SK-N-SH treated with all-trans-retinoic acid at 6 μM for 48 hours (cell line): Measurements from ENCODE around the gene TRIM10.
A peak's percentile ranks its signal among the peaks of the same experiment; 100 is the strongest.
"Not testable (repeated sequence)": the region's sequence is repeated elsewhere in the genome, so short reads cannot be mapped to it uniquely, and the experiment has no call there.

Source experiments
- ATAC-seq: fragments of 200-7000 bp; cut with Tn5 transposase; 3 replicates; pipeline ENCODE4 v1.9.1; 2020; ENCODE audit warnings: mild to moderate bottlenecking, moderate library complexity
- ARNTL ChIP-seq: fragments of 450-650 bp; formaldehyde crosslinking; IDR thresholded peaks from 2 replicates; pipeline ENCODE4 v1.5.0; 2020; ENCODE audit warnings: low read depth, mild to moderate bottlenecking, moderate library complexity, borderline replicate concordance
- BACH2 ChIP-seq: fragments of 250-450 bp; sonication (Bioruptor Pico); IDR thresholded peaks from 2 replicates; pipeline ENCODE4 v1.9.0; 2021; ENCODE audit warnings: mild to moderate bottlenecking, borderline replicate concordance
- CREB5 ChIP-seq: fragments of 250-450 bp; sonication (Bioruptor Pico); IDR thresholded peaks from 2 replicates; pipeline ENCODE4 v1.5.1; 2020; ENCODE audit warnings: low read depth, mild to moderate bottlenecking, moderate library complexity
- CSRNP3 ChIP-seq: fragments of 250-450 bp; sonication (Bioruptor Pico); IDR thresholded peaks from 2 replicates; pipeline ENCODE4 v1.5.1; 2021; ENCODE audit warnings: mild to moderate bottlenecking, moderate library complexity
- ESRRG ChIP-seq: fragments of 250-450 bp; sonication (Bioruptor Pico); IDR thresholded peaks from 2 replicates; pipeline ENCODE4 v1.6.1; 2021; ENCODE audit warnings: mild to moderate bottlenecking
- GLIS3 ChIP-seq: fragments of 250-450 bp; sonication (Bioruptor Pico); IDR thresholded peaks from 2 replicates; pipeline ENCODE4 v1.5.0; 2020; ENCODE audit warnings: mild to moderate bottlenecking, moderate library complexity
- ISL1 ChIP-seq: fragments of 250-450 bp; sonication (Bioruptor Pico); IDR thresholded peaks from 2 replicates; pipeline ENCODE4 v2.1.2; 2022; ENCODE audit warnings: mild to moderate bottlenecking, moderate library complexity
- OSR1 ChIP-seq: fragments of 250-450 bp; sonication (Bioruptor Pico); IDR thresholded peaks from 2 replicates; pipeline ENCODE4 v1.8.0; 2022; ENCODE audit warnings: moderate library complexity, mild to moderate bottlenecking, inconsistent platforms
- PATZ1 ChIP-seq: fragments of 250-450 bp; sonication (Bioruptor Pico); IDR thresholded peaks from 2 replicates; pipeline ENCODE4 v1.8.0; 2020; ENCODE audit warnings: mild to moderate bottlenecking, moderate library complexity, borderline replicate concordance
- POU6F1 ChIP-seq: fragments of 250-450 bp; sonication (Bioruptor Pico); IDR thresholded peaks from 2 replicates; pipeline ENCODE4 v1.8.0; 2021; ENCODE audit warnings: low read depth, mild to moderate bottlenecking, moderate library complexity, borderline replicate concordance
- PPARA ChIP-seq: fragments of 250-450 bp; sonication (Bioruptor Pico); IDR thresholded peaks from 2 replicates; pipeline ENCODE4 v1.5.0; 2020; ENCODE audit warnings: mild to moderate bottlenecking, borderline replicate concordance
- RARB ChIP-seq: fragments of 250-450 bp; sonication (Bioruptor Pico); IDR thresholded peaks from 2 replicates; pipeline ENCODE4 v1.8.0; 2021; ENCODE audit warnings: mild to moderate bottlenecking, moderate library complexity
- SNAI2 ChIP-seq: fragments of 250-450 bp; sonication (Bioruptor Pico); IDR thresholded peaks from 2 replicates; pipeline ENCODE4 v1.5.0; 2020; ENCODE audit warnings: mild to moderate bottlenecking, moderate library complexity
- TCF4 ChIP-seq: fragments of 250-450 bp; sonication (Bioruptor Pico); IDR thresholded peaks from 2 replicates; pipeline ENCODE4 v1.8.0; 2021; ENCODE audit warnings: mild to moderate bottlenecking, moderate library complexity, borderline replicate concordance
- TOX ChIP-seq: fragments of 250-450 bp; sonication (Bioruptor Pico); IDR thresholded peaks from 2 replicates; pipeline ENCODE4 v1.8.0; 2021; ENCODE audit warnings: mild to moderate bottlenecking, moderate library complexity, borderline replicate concordance
- TSHZ2 ChIP-seq: fragments of 250-450 bp; sonication (Bioruptor Pico); IDR thresholded peaks from 2 replicates; pipeline ENCODE4 v1.5.0; 2020; ENCODE audit warnings: mild to moderate bottlenecking, moderate library complexity
- ZC3H10 ChIP-seq: fragments of 250-450 bp; sonication (Bioruptor Pico); IDR thresholded peaks from 2 replicates; pipeline ENCODE4 v1.5.1; 2021; ENCODE audit warnings: mild to moderate bottlenecking, moderate library complexity
- ZFP30 ChIP-seq: fragments of 450-650 bp; formaldehyde crosslinking; IDR thresholded peaks from 2 replicates; pipeline ENCODE4 v1.5.0; 2022; ENCODE audit warnings: mild to moderate bottlenecking, moderate library complexity
- ZNF565 ChIP-seq: fragments of 450-650 bp; formaldehyde crosslinking; conservative IDR thresholded peaks from 2 replicates; pipeline ENCODE4 v1.5.0; 2020; ENCODE audit warnings: low read depth, mild to moderate bottlenecking, moderate library complexity
- ZNF8 ChIP-seq: fragments of 450-650 bp; formaldehyde crosslinking; IDR thresholded peaks from 2 replicates; pipeline ENCODE4 v1.5.0; 2020; ENCODE audit warnings: mild to moderate bottlenecking, moderate library complexity

TRIM10 gene

GRCh38 chr6:30167101-30167500 is 6.1 kb upstream of the TRIM10 start:
- no peak for ATAC-seq

GRCh38 chr6:30165238-30165637 is 4.2 kb upstream of the TRIM10 start:
- not testable (repeated sequence) for ATAC-seq

More at GRCh38 chr6:30167101-30167500, 6.1 kb upstream of the TRIM10 start:
- TF ChIP-seq TOX (CRISPR knock-in tag) (no peak), CREB5 (CRISPR knock-in tag) (no peak), ESRRG (no peak)

- no peak for TF ChIP-seq ESRRG
- TF ChIP-seq ZNF565, result no peak
- TF ChIP-seq POU6F1 (CRISPR knock-in tag), result no peak
- TF ChIP-seq TSHZ2 (CRISPR knock-in tag), result no peak
- TF ChIP-seq CSRNP3 (CRISPR knock-in tag), result no peak
- TF ChIP-seq SNAI2 (CRISPR knock-in tag), result no peak
- no peak for TF ChIP-seq PPARA
- no peak for TF ChIP-seq TCF4 (CRISPR knock-in tag)
- TF ChIP-seq CREB5 (CRISPR knock-in tag), result no peak
- TF ChIP-seq BACH2 (CRISPR knock-in tag), result no peak
- no peak for ATAC-seq
Measured at GRCh38 chr6:30164714-30165113, 3.7 kb upstream of the TRIM10 start.

- ATAC-seq, result peak; percentile 16; the same call in 1 of the 3 replicates
- no peak for TF ChIP-seq ZNF8 (CRISPR knock-in tag)
- no peak for TF ChIP-seq RARB (CRISPR knock-in tag)
- TF ChIP-seq PPARA, result no peak
- TF ChIP-seq SNAI2 (CRISPR knock-in tag), result no peak
- TF ChIP-seq GLIS3 (CRISPR knock-in tag), result no peak
- no peak for TF ChIP-seq ZFP30 (CRISPR knock-in tag)
- TF ChIP-seq ISL1 (CRISPR knock-in tag), result no peak
- no peak for TF ChIP-seq ESRRG
- no peak for TF ChIP-seq TSHZ2 (CRISPR knock-in tag)
- no peak for TF ChIP-seq PATZ1
- no peak for TF ChIP-seq ZC3H10
- TF ChIP-seq OSR1, result no peak
- no peak for TF ChIP-seq TCF4 (CRISPR knock-in tag)
- no peak for TF ChIP-seq ARNTL (CRISPR knock-in tag)
- TF ChIP-seq CREB5 (CRISPR knock-in tag), result no peak
- TF ChIP-seq TOX (CRISPR knock-in tag), result no peak
Measured at GRCh38 chr6:30163918-30164654, 3.1 kb upstream of the TRIM10 start.
